Stimulated activated CD4-positive, alpha-beta T cell treated with anti-CD3 and anti-CD28 coated beads, Interleukin-12 subunit alpha, Interleukin-12 subunit beta, amount 100 ng/mL, for 4 hours (primary cell): ENCODE measurements around the gene NHEJ1.

ENCODE experiments used
- DNase-seq: peaks from one replicate; pipeline ENCODE4 v3.0.0-alpha.2; 2020

Gene NHEJ1

DNA sequence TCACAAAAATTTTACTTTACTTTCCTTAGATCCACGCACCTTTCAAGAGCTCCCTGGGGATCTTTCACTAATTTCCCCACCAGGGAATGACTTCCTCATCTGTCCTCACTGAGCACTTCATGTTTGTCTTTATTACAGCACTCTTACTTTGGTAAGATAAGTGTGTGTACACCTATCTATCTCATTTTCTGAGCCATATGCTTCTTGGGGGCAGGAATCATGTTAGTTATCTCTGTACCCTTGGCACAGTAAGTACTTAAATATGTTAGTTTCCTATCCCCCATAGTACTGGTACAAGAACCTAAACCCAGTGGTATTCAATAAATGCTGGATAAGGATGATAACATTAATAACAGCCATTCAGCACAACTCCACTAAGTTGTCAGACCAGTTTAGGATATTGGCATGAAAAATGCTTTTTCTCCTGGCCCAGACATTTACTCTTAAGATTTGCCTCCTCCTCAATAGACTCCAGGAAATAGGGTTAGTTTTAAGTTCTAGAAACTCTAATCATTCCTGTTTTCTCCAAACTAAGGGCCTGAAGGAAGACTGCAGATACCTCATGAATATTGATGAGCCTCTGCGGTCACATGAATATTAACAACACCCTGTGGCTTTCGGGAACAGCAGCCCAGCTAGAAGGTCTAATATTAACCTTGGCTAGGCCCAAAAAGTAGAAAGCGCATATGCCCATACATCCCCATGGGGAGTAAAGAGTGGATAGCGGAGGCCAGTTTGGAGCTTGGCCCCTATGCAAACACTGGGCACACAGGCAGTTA, 38.2 kb downstream of the NHEJ1 start:
- no peak for DNase-seq

DNA sequence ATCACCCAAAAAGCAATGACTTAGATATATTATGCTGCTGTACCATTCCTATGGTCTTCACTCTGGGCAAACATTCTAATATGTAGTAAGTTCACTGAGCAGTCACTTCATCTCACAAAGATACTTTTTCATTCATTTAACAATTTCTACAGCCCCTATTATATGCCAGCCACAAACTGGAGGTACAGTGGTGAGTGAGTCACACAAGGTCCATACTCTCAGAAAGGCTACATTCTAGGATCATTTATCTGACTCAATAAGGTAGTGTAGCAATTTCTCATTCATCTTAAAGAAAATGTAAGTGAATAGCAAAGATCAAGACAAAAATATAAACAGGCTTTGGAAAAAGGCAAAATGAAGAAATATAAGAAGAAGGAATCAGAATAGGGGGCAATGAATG, 40.5 kb downstream of the NHEJ1 start:
- no peak for DNase-seq

DNA sequence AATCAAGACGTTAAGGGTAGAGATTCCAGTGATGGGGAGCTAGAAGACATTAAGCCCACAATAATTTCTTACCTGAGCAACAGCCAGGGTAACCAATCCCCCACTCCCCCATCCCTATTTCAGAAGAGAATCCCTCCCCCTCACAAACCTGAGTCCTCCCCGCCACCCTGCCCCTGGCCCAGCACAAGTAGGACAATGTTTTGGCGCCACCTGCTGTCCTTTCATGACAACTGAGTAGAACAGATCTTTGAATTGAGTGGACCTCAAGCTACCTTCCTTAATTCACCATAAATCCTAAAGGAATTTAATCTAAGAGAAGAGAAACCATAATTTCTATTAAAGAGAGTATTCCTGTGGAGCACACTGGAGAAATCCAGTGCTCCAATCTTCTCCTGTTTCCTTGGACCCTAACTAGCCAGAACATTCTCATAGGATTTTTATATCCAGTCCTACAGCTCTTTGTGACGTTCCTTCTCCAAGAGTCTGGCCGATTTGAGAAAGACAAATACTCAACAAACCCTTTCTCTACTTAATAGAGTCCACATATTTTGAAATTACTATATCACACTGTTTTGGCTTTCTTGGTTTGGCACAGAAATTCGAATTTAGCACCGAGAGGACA, 41.1 kb downstream of the NHEJ1 start:
- DNase-seq: peak; percentile 55

DNA sequence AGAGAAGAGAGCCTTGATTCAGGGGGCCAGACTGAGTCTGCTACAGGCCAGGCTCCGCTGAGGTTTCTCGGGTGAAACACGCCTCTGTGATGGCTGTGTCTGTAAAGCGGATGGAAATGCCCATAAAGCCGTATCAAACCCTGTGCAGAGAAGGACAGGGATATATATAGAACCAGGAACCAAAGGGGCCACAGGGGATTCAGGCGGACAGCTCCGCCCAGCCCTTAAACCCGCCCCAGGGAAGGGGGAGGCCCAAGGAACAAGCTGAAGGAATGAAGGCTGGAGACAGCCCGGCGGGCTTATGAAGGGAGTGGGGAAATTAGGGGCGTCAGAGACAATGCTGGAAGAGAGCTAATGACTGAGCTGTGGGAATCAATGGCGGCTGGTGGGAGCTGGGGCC, 42.1 kb downstream of the NHEJ1 start:
- no peak for DNase-seq

DNA sequence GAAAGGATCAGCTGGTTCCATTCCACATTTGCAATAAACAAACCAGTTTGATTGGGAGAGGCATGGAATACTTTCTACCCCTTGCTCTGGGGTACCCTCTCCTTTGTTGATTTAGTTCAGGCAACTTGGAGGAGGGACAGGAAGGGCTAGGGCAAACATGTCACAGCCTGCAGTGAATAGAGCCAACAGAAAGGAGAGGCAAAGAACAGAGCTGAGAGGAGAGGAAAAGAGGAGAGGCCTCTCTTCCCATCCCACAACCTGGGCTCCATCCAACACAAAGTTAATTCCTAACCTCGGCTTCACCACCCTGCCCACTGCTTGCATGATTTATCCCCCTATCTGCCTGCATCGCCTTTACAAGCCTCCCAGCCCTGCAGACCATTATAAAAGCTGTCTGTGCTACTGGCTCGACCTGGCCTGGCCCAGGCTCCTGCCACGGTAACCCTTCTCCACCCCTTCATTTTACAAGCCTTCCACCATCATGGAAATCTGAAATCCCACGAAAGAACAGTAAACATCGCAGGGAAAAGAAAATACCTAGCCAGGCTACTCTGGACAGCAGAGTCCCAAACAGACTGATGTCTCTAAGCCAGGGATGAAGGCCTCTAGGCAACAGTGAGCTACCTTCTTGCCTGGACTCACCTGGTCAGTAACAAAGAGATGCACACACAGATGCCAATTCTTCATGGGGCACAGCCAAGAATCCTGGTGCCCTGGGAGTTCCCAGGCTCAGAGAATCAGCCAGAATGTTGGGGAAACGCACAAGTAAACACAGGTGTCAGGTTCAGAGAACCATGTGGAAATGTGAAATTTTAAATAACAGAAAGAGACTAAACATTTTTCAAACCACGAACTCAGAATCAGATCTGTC, 43.6 kb downstream of the NHEJ1 start:
- DNase-seq: no peak

DNA sequence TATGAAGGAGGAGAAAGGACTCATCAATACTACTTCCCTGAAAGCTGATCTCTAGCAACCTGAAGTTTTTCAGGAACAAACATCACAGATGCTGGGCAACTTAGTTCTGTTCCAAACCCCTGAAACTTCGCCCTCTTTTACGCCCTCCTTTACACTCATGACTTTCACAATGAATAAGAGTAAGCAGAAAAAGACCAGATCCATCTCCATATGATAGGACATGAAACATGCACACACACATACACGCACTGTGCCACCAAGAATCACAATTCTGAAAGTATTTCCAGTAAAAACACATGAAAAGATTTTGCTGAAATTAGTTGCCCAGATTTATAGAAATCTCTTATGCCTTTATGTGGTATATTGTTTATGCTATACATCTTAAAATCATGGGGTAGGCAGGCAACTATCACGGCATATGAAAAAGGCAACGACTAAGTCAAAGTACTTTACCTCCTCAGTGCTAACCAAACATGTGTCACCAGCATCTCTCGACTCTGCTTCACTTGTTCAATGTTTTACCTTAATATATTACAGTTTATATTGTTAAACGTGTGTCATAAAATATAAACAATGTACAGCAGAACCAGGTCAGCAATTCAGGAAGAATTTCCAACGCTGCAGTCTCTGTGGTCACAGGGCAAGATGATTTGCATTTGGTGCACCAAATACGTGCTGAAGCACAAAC, 47.8 kb downstream of the NHEJ1 start:
- no peak for DNase-seq

DNA sequence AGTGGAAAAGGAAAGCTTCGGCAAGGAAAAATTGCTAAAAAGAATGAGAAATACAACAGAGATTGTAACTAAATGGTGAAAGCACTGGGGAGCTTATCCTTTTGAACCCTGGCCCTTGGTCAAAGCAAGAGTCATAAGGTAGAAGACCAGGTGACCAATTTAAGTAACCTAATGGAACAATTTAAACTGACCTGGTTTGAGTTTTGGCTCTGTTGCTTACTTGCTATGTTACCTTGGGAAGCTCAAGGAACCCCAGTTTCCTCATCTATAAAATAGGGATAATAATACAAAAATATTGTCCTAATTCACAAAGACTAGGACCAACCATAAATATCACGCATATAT, 48.6 kb downstream of the NHEJ1 start:
- DNase-seq: no peak

DNA sequence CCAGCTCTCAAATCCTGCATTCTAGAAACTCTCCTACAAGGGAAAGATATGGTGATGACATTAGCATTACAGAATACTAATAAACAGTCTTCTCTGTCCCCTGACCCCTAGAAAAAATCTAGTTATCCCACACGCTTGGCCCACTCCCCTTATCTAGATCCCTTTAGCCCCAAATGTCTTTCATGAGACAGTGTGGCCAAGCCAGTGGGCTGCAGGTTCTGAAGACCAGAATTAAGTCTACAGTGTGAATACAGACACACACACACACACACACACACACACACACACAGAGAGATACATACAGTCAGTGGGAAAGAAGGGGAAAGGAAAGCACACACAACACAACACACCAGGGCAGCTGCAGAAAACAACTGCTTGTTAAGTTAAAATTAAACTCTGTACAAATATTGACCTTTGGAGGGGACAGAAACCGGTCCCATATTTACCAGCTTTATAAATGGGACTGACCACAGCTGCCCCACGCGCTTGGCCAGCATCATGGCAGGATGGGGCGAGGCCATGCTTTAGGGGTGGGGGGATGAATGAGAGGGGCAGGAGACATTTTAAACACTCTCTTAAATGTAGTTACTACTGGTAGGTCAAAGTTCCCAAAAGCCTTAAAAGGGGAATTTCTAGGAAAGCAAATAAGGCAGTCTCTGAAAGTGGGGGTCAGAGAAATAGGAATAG, 49.1 kb downstream of the NHEJ1 start:
- no peak for DNase-seq

DNA sequence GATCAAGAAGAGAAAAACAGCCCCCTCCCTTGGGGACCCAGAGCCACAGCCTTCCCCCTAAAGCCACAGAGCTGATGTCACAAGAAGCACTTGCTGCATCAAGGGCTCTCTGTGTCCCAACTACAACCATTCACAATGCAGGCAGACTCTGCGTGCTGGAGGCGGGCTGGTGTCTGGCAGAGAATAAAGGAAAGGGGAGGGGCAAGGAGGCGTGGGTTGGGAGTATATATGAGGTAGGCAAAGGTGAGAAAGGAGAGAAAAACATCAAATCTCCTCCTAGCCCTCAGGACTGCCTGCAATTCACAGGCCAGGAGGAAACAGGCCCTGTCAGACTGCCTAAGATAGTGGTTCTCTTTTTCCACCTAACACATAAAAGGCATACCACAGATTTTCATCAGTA, 51.1 kb downstream of the NHEJ1 start:
- DNase-seq: peak; percentile 44

DNA sequence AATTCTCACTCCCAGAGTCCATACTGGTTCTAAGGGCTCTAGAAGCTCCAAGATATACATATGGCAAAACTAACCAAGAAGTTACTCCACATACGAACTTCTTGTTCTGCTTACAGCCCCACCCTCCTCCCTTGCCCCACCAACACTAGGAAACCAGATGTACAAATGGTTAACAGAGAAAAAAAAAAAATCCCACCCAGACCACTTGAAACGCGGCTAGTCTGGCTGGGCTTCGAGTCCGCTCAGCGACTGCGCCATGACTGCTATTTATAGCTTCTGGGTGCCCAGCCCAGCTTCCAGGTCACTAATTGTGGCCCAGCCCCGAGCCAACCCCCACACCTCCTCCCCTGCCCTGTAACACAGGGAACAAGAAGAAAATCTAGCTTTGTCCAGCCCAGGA, 52.9 kb downstream of the NHEJ1 start:
- no peak for DNase-seq

DNA sequence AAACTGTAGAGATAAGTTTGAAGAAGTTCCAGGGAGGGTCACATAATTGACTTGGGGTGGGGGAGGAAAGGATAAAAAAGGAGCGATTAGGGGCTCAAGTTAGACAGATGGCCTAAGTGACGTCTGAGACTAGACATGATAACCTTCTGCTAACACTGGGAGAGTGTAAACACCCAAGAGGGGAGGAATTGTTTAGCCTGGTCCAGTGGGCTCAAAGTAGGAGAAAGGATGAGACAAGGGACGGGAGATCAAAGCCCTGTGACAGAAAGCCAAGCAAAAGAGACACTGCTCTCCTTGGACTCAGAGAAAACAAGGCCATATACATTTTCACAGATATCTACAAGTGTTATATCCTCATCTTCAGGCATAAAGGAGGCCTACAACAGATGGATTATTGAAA, 54.4 kb downstream of the NHEJ1 start:
- no peak for DNase-seq

DNA sequence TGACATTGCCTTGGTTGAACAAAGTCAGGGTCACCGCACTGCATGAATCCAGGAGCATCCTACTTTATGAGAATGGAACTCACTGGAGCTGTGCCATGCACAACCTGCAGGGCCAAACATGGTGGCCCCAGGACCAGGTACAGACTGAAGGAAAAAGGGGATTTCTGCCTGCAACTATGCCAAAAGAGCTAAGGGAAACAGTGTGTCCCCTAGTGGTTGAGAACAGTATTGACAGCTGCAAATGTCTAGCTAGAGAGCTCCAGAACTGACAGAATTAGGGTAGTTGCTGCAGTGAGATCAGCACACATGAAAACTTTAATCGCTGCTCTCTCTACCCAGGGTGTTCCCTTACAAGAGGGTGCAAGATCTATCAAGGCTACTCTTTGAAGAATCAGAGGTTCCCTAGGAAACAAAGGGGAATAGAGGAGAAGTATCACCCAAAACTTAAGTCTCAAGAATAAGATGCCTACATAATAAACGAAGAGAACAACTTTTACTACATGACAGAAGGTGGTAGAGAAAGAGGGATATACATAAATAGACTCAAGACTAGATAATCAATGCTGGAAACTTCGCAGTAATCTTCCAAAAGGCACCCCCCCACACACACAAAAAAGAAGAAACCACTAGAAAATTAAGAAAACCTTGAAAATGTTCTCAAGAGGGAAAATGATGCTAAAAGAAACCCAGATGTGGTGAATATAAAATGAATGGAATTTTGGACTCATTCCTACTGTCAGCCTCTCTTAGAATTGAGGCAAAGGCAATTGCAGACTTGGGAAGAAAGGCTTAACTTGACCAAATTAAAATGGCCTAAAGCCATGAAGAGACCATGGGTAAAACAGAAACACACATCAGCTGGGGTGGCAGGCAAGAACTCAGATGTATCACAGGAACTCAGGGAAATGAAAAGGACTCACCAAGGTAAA, 56.2 kb downstream of the NHEJ1 start:
- DNase-seq: no peak

DNA sequence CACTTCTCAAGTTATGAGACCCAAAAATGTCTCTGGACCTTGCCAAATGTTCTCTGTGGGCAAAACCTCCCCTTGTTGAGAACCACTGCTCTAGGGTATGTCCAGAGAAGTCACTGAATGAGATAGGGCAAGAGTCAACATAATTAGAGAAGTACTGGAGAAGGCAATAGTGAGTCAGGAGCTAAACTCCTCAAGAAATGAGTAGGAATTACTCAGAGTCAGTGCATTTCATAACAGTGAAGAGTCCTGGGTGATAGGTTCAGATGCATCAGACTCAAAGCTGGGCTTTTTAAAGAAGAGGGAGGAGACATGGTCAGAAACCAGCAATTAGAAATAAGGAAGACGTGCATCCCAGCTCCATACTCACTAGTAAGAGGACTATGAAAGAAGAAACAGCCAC, 61.3 kb downstream of the NHEJ1 start:
- no peak for DNase-seq

DNA sequence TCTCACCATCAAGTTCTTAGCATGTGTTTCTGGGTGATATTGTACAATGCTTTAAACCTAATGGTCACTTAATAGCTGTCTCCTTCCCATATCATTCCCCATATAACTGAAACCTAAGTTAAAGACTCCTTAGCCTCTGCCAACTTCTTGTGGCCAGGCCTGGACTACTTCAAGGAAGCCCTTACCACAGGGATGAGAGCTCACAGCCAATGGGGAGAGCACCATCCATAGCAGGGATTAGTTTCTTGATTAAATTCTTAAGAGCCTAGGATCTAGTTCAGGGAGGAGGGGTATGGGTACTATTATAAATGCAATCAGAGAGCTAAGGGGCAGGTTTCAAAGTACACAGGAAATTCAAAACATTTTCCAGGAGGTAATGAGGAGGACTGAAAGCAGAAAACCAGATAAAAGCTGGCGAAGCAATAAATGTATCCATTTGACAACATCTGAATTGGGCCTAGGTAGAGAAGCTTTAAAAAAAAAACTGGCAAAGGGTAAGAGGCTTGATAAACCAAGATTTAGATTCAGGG, 65.1 kb downstream of the NHEJ1 start:
- DNase-seq: no peak

DNA sequence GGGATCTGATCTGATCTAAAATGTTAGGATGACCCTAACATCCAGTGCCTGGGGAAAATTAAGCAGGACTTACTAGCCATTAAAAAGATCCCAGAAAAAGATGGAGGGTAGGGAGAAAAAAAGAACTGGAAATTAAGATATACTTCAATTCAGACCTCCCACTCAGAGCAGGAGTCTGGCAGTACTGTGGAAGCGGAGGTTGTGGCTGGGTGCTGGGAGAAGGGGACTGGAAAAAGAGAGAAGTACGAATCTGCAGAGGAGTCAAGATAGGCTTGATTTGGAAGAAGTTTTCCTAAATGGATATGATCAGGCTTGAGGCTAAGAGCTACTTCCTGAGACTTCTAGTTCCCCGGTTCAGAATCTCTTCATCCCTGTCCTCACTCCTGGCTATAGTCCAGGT, 66.4 kb downstream of the NHEJ1 start:
- DNase-seq: no peak

DNA sequence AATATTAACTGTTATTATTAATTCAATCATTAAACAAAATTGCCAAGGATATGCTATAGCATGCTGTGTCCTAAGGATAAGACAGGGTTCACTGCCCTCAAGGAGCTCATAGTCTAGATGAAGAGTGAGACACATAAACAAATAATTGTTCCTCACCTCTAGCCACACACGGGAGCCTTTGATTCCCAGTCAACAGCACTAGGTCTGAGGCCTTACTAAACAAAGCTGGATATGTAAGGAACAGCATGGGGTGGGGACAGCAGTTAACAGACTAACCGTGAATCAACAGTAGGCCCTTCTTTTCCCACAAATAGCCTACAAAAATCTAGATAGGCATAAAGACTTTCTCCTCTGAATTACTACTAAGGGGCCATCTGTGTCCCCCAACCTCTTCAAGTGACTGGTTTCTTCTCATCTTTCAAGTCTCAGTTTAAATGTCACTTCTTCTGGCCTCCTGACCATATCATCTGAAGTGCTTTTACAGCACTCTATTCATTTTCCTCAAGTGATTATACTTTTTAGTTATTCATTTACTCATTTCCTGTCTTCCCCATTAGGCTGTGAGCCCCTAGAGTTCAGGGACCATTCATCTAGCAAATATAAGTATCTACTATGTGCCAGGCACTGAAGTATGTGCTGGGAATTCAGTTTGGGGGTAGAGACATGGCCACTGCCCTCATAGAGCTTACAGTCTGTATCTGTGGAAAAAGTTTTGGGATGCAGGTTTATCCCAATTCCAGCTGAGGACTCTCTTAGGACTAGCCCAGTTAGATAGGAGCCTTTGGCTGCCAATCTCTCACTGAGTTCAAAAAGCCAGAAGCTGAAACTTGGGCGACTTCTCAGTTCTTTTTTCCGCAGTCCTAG, 69.9 kb downstream of the NHEJ1 start:
- DNase-seq: no peak

DNA sequence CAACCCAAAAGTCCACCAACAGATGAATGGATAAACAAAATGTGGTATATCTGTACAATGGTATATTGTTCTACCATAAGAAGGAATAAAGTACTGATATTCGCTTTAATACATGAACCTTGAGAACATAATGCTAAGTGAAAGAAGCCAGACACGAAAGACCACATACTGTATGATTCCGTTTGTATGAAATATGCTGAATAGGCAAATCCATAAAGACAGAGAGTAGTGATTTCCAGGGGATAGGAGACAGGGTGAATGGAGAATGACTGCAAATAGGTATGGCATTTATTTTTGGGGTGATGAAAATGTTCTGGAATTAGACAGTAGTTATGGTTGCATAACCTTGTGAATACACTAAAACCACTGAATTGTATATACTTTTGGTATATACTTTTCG, 71.3 kb downstream of the NHEJ1 start:
- no peak for DNase-seq

DNA sequence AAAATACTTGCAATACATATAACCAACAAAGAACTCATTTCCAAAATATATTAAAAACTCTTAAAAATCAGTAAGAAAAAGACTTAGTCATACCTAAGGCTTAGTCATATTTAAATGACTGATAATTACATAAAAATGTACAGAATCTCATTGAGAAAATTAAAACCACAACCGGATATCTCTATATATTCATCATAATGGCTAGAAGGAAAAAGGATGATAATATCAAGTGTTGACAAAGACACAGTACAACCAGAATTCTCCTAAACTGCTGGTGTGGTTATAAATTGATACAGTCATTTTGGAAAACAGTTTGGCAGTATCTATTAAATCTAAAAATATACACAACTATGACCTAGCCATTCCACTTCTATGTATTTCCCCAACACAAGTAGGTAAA, 72.8 kb downstream of the NHEJ1 start:
- DNase-seq: no peak

DNA sequence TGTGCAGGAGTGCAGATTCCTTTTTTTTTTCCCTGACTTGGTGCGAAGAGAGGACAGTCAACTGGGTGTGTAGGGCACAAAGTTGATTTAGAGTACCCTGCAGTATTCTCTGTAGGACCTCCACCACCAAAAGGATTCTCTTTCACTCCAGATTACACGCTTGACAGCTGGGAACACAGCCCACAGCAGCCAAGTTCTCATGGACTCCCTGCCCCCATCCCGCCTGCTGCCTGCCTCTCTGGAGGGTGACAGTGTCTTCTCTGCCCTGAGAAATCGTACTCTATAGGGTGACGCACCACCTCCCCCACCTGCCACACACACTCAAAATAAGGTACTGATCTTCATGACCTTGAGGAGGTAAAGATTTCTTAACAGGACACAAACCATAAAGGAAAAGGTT, 73.3 kb downstream of the NHEJ1 start:
- DNase-seq: no peak

DNA sequence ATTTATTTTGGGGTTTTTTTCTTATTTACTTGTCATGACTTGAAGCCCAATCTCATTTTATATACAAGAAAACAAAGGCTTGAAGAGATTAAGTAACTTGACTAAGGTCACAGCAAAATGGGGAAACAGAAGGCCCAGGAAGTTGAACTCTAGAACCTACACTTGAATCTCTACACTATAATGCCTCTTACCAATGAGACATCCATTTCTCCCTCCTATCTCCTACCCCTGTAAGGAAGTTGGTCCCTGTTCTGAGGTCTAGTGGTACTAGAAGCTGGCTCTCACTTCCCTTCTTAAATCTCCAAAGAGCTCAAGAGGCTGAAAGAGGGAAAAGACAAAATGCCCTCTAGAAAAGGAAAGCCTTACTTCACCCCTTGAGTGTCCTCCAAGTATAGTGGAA, 74.4 kb downstream of the NHEJ1 start:
- DNase-seq: no peak
